Naive thymus-derived CD4-positive, alpha-beta T cell (primary cell): ENCODE measurements around the gene KIF13A. TPM values are rescaled to one million over a fixed set of nuclear protein-coding genes. Genes with fewer than 3 reads are reported as not detected.
"Not testable (repeated sequence)": the region's sequence is repeated elsewhere in the genome, so short reads cannot be mapped to it uniquely, and the experiment has no call there.

Experiments used
- ATAC-seq: fragments of 150-1000 bp; cut with Tn5 transposase; 2 replicates; pipeline ENCODE4 v1.10.0; 2021; ENCODE audit warnings: mild to moderate bottlenecking, moderate library complexity
- CTCF ChIA-PET: fragments of 350-600 bp; sonication (Branson Sonifier 250); formaldehyde crosslinking; loops from one replicate; lab custom pipeline; 2021; ENCODE audit warnings: antibody characterized with exemption; lab: Charles Lee
- POLR2A ChIA-PET: fragments of 350-600 bp; sonication (Branson Sonifier 250); formaldehyde crosslinking; loops from one replicate; lab custom pipeline; 2021; ENCODE audit warnings: antibody characterized with exemption, inconsistent platforms; lab: Charles Lee
- DNase-seq, 9 donors: peaks; one replicate each; pipeline versions ENCODE4 v3.0.0 to v3.0.0-alpha.2; 2020 to 2022; ENCODE audit warnings: mixed read lengths in 1 of 9
- H3K27ac ChIP-seq: one replicate; pipeline ENCODE4 v1.7.0; 2013; ENCODE audit warnings: mild to moderate bottlenecking, low read depth, low read length, moderate library complexity
- H3K27me3 ChIP-seq, 2 donors: one replicate each; pipeline ENCODE4 v1.7.0; 2013; ENCODE audit warnings: low read length in 2 of 2, mild to moderate bottlenecking in 2 of 2, moderate library complexity in 2 of 2; ENCODE audit not compliant: control insufficient read depth in 2 of 2, insufficient read depth in 2 of 2
- H3K36me3 ChIP-seq, 3 experiments: 1 replicate in 2 of 3; 2 replicates in 1 of 3; pipeline ENCODE4 v1.7.0; 2013; ENCODE audit warnings: low read length in 3 of 3, mild to moderate bottlenecking in 3 of 3, moderate library complexity in 1 of 3; ENCODE audit not compliant: insufficient read depth in 3 of 3, control insufficient read depth in 2 of 3
- H3K4me1 ChIP-seq, 2 donors: one replicate each; pipeline ENCODE4 v1.7.0; 2013; ENCODE audit warnings: low read length in 2 of 2, mild to moderate bottlenecking in 2 of 2, moderate library complexity in 1 of 2; ENCODE audit not compliant: control insufficient read depth in 2 of 2, insufficient read depth in 2 of 2
- H3K4me3 ChIP-seq: 2 replicates; pipeline ENCODE4 v1.7.0; 2013; ENCODE audit warnings: mild to moderate bottlenecking, low read length
- H3K9me3 ChIP-seq, 3 experiments: 1 replicate in 2 of 3; 2 replicates in 1 of 3; pipeline ENCODE4 v1.7.0; 2013; ENCODE audit warnings: low read length in 3 of 3; ENCODE audit not compliant: control insufficient read depth in 2 of 3
- H3K27ac Mint-ChIP-seq, 9 donors: one replicate each; pipeline ENCODE4 v1.8.0; 2020 to 2022; ENCODE audit warnings: mixed read lengths in 9 of 9, mild to moderate bottlenecking in 8 of 9, moderate library complexity in 5 of 9, inconsistent platforms in 2 of 9
- H3K27me3 Mint-ChIP-seq, 5 donors: one replicate each; pipeline ENCODE4 v1.8.0; 2021 to 2022; ENCODE audit warnings: mixed read lengths in 5 of 5, mild to moderate bottlenecking in 1 of 5
- H3K36me3 Mint-ChIP-seq, 5 donors: one replicate each; pipeline ENCODE4 v1.8.0; 2020 to 2022; ENCODE audit warnings: mixed read lengths in 5 of 5, mild to moderate bottlenecking in 3 of 5, inconsistent platforms in 1 of 5
- H3K4me1 Mint-ChIP-seq, 7 donors: one replicate each; pipeline ENCODE4 v1.8.0; 2020 to 2022; ENCODE audit warnings: mixed read lengths in 7 of 7, mild to moderate bottlenecking in 3 of 7, inconsistent platforms in 1 of 7
- H3K4me3 Mint-ChIP-seq, 10 donors: one replicate each; pipeline ENCODE4 v1.8.0; 2020 to 2022; ENCODE audit warnings: mild to moderate bottlenecking in 10 of 10, mixed read lengths in 10 of 10, moderate library complexity in 6 of 10, inconsistent platforms in 2 of 10
- H3K9me3 Mint-ChIP-seq, 11 donors: one replicate each; pipeline ENCODE4 v1.8.0; 2020 to 2022; ENCODE audit warnings: mixed read lengths in 11 of 11, mild to moderate bottlenecking in 4 of 11, inconsistent platforms in 1 of 11, moderate library complexity in 1 of 11
- intact Hi-C, 2 donors: fragments of 100-400 bp; cut with micrococcal nuclease; formaldehyde crosslinking; loops; one replicate each; pipeline ENCODE4 v1.15.1; 2023
- polyA plus RNA-seq, 2 donors: library from polyadenylated mRNA; unstranded; fragments of 300-500 nt; fragmentation: Illumina TruSeq; gene quantifications; one replicate each; pipeline ENCODE4 v1.2.3, GENCODE V29; 2021
- total RNA-seq, 6 experiments: library from RNA in 5 of 6; stranded (reverse) in 5 of 6; gene quantifications; 1 replicate in 5 of 6; 2 replicates in 1 of 6; pipeline ENCODE4 v1.2.3 and lab custom pipeline; 2021 to 2026

KIF13A gene
- total and polyA plus RNA-seq, 7 experiments from 2014 or later = 0.05 to 21.0 (median 0.97) TPM; not detected in 2

GRCh38 chr6:18019539-18020534 is 32.4 kb upstream of the KIF13A start:
- no peaks in the 10 kb centered on the region for H3K4me1 ChIP-seq
- H3K36me3 ChIP-seq = no peaks in the 10 kb centered on the region
- intact Hi-C loops = no loop called here
- POLR2A ChIA-PET = no interaction called here
- H3K36me3 Mint-ChIP-seq = no peaks in the 10 kb centered on the region
- no peaks in the 10 kb centered on the region for H3K9me3 ChIP-seq
- no peak overlapping the region for H3K4me3 Mint-ChIP-seq
- ATAC-seq = no peak
- no peak overlapping the region for H3K27ac ChIP-seq
- peaks cover 0 to 5% (median 0%) of the 10 kb centered on the region in 11 donors for H3K9me3 Mint-ChIP-seq
- H3K27ac Mint-ChIP-seq = no peak overlapping the region
- no peak for DNase-seq
- H3K4me3 ChIP-seq = no peak overlapping the region
- no peaks in the 10 kb centered on the region for H3K27me3 ChIP-seq
- H3K27me3 Mint-ChIP-seq = peaks cover 0 to 6% (median 2%) of the 10 kb centered on the region in 5 donors
- CTCF ChIA-PET = no interaction called here
- no peaks in the 10 kb centered on the region for H3K4me1 Mint-ChIP-seq

- H3K9me3 Mint-ChIP-seq, ATAC-seq, CTCF ChIA-PET, H3K4me3 Mint-ChIP-seq, H3K27ac Mint-ChIP-seq, POLR2A ChIA-PET, H3K4me1 ChIP-seq, intact Hi-C loops, H3K27me3 ChIP-seq, H3K27ac ChIP-seq, H3K36me3 ChIP-seq, H3K9me3 ChIP-seq, H3K36me3 Mint-ChIP-seq, H3K27me3 Mint-ChIP-seq, H3K4me1 Mint-ChIP-seq, DNase-seq, H3K4me3 ChIP-seq: not testable (repeated sequence)
Observed at GRCh38 chr6:18019133-18019532, 31.7 kb upstream of the KIF13A start.

- ATAC-seq = no peak
- Mint-ChIP-seq H3K27me3 (peaks cover 0 to 9% (median 2%) of the 10 kb centered on the region in 5 donors), H3K27ac (no peak overlapping the region), H3K36me3 (no peaks in the 10 kb centered on the region), H3K9me3 (peaks cover 0 to 5% (median 0%) of the 10 kb centered on the region in 11 donors), H3K4me1 (no peaks in the 10 kb centered on the region), H3K4me3 (no peak overlapping the region)
- no peak overlapping the region for H3K4me3 ChIP-seq
- no peaks in the 10 kb centered on the region for H3K36me3 ChIP-seq
- intact Hi-C loops = no loop called here
- no peak for DNase-seq
- H3K9me3 ChIP-seq = no peaks in the 10 kb centered on the region
- H3K4me1 ChIP-seq = no peaks in the 10 kb centered on the region
- POLR2A ChIA-PET = no interaction called here
- CTCF ChIA-PET = no interaction called here
- H3K27me3 ChIP-seq = no peaks in the 10 kb centered on the region
- H3K27ac ChIP-seq = no peak overlapping the region
Observed at GRCh38 chr6:18016698-18017097, 29.3 kb upstream of the KIF13A start.

- Histone ChIP-seq H3K36me3 (no peaks in the 10 kb centered on the region), H3K27me3 (no peaks in the 10 kb centered on the region), H3K9me3 (no peaks in the 10 kb centered on the region), H3K4me3 (no peak overlapping the region), H3K27ac (no peak overlapping the region), H3K4me1 (no peaks in the 10 kb centered on the region)
- Mint-ChIP-seq H3K4me3 (no peak overlapping the region), H3K27ac (no peak overlapping the region), H3K27me3 (peaks cover 0 to 9% (median 2%) of the 10 kb centered on the region in 5 donors), H3K36me3 (no peaks in the 10 kb centered on the region), H3K9me3 (peaks cover 0 to 5% (median 0%) of the 10 kb centered on the region in 11 donors), H3K4me1 (no peaks in the 10 kb centered on the region)
- no peak for DNase-seq
- CTCF ChIA-PET = no interaction called here
- POLR2A ChIA-PET = no interaction called here
- intact Hi-C loops = no loop called here
- no peak for ATAC-seq
Observed at GRCh38 chr6:18016133-18016532, 28.7 kb upstream of the KIF13A start.

- intact Hi-C loops = no loop called here
- CTCF ChIA-PET = interaction anchor here (0.6 kb wide), 1 partner anchor 36 kb away, joined by 6 read pairs; no protein-coding TSS in a partner anchor
Observed at GRCh38 chr6:18011287-18011686, 23.9 kb upstream of the KIF13A start.

GRCh38 chr6:18010540-18010939 is 23.1 kb upstream of the KIF13A start:
- CTCF ChIA-PET, H3K27ac Mint-ChIP-seq, DNase-seq, H3K27ac ChIP-seq, intact Hi-C loops, H3K9me3 Mint-ChIP-seq, H3K4me1 ChIP-seq, H3K9me3 ChIP-seq, ATAC-seq, H3K36me3 Mint-ChIP-seq, H3K36me3 ChIP-seq, H3K4me3 ChIP-seq, H3K27me3 Mint-ChIP-seq, H3K4me3 Mint-ChIP-seq, H3K27me3 ChIP-seq, POLR2A ChIA-PET, H3K4me1 Mint-ChIP-seq: not testable (repeated sequence)

More at GRCh38 chr6:18011287-18011686, 23.9 kb upstream of the KIF13A start:
- no peak for ATAC-seq
- no peaks in the 10 kb centered on the region for H3K4me1 Mint-ChIP-seq
- Histone ChIP-seq H3K36me3 (no peaks in the 10 kb centered on the region), H3K9me3 (no peaks in the 10 kb centered on the region), H3K4me3 (no peak overlapping the region), H3K4me1 (no peaks in the 10 kb centered on the region), H3K27me3 (no peaks in the 10 kb centered on the region), H3K27ac (no peak overlapping the region)
- no peaks in the 10 kb centered on the region for H3K36me3 Mint-ChIP-seq
- no peak overlapping the region for H3K4me3 Mint-ChIP-seq
- peaks cover 0 to 9% (median 2%) of the 10 kb centered on the region in 5 donors for H3K27me3 Mint-ChIP-seq
- H3K9me3 Mint-ChIP-seq = peaks cover 0 to 5% (median 0%) of the 10 kb centered on the region in 11 donors
- no peak for DNase-seq
- POLR2A ChIA-PET = no interaction called here
- no peak overlapping the region for H3K27ac Mint-ChIP-seq
